HepG2 (cell line): ENCODE measurements around the gene UTP20. TPM values are rescaled to one million over a fixed set of nuclear protein-coding genes. Genes with fewer than 3 reads are reported as not detected.

Source experiments
- ATAC-seq: fragments of 200-7000 bp; cut with Tn5 transposase; 3 replicates; pipeline ENCODE4 v1.9.1; 2020; ENCODE audit warnings: mild to moderate bottlenecking, moderate library complexity
- BruUV-seq: library from RNA; stranded (reverse); fragments of 400-500 nt; replicated peaks from 2 replicates; lab custom pipeline; 2021; lab: Mats Ljungman, UMichigan
- CTCF ChIA-PET: fragments of 300-600 bp; formaldehyde crosslinking; extraction: SDS; loops from one replicate; lab custom pipeline; 2021; ENCODE audit warnings: low total read pairs, inconsistent platforms, low intra/inter-chr PET ratio; lab: Yijun Ruan, JAX
- POLR2A ChIA-PET: fragments of 350-600 bp; sonication (Branson Sonifier 250); formaldehyde crosslinking; loops from one replicate; lab custom pipeline; 2020; ENCODE audit warnings: antibody characterized with exemption, inconsistent platforms; lab: Yijun Ruan, JAX
- DNase-seq: peaks from one replicate; pipeline ENCODE4 v3.0.0-alpha.2; 2015; ENCODE audit warnings: low spot score
- FAIRE-seq: peaks from 3 replicates; lab custom pipeline; 2011; peaks lifted over from hg19 to GRCh38; lab: Jason Lieb, UNC
- H2AFZ ChIP-seq: one replicate; pipeline ENCODE4 v1.6.1; 2011; ENCODE audit warnings: low read length, inconsistent platforms
- H3K27ac ChIP-seq: fragments of 300-600 bp; 3 replicates; pipeline ENCODE4 v1.8.0; 2011; ENCODE audit warnings: mixed run types, mild to moderate bottlenecking, mixed read lengths, low read length, inconsistent platforms; ENCODE audit not compliant: insufficient read depth; ENCODE audit errors: extremely low read length
- H3K27me3 ChIP-seq, 2 experiments: fragments of 200-600 bp in 1 of 2; 2 replicates in 1 of 2; 3 replicates in 1 of 2; pipeline versions ENCODE4 v1.6.0 to v1.8.0; 2011; ENCODE audit warnings: low read length in 2 of 2, mild to moderate bottlenecking in 2 of 2, moderate library complexity in 2 of 2, inconsistent platforms in 1 of 2; ENCODE audit not compliant: insufficient read depth in 2 of 2, control insufficient read depth in 1 of 2
- H3K36me3 ChIP-seq, 2 experiments: fragments of 200-600 bp in 1 of 2; replicated peaks in 1 of 2; 2 replicates in 1 of 2; 3 replicates in 1 of 2; pipeline versions ENCODE4 v1.5.1 to v1.8.0; 2011; ENCODE audit warnings: low read length in 2 of 2, inconsistent platforms in 1 of 2; ENCODE audit not compliant: insufficient read depth in 2 of 2, control insufficient read depth in 1 of 2
- H3K4me1 ChIP-seq: 2 replicates; pipeline ENCODE4 v1.5.1; 2012; ENCODE audit warnings: low read length, inconsistent platforms; ENCODE audit not compliant: insufficient read depth
- H3K4me2 ChIP-seq: 2 replicates; pipeline ENCODE4 v1.6.0; 2011; ENCODE audit warnings: low read depth, low read length, inconsistent platforms
- H3K4me3 ChIP-seq, 3 experiments: fragments of 200-600 bp in 1 of 3; sonication (generic), shearing (Covaris generic) in 1 of 3; replicated peaks in 1 of 3; 2 replicates each; pipeline ENCODE4 v1.5.1; 2011 to 2016; ENCODE audit warnings: low read length in 3 of 3, inconsistent platforms in 2 of 3, low read depth in 2 of 3, mild to moderate bottlenecking in 2 of 3, control low read depth in 1 of 3, mixed read lengths in 1 of 3; ENCODE audit not compliant: insufficient read depth in 1 of 3
- H3K79me2 ChIP-seq: one replicate; pipeline ENCODE4 v1.6.1; 2011; ENCODE audit warnings: low read length, inconsistent platforms; ENCODE audit not compliant: insufficient read depth
- H3K9ac ChIP-seq: 2 replicates; pipeline ENCODE4 v1.6.0; 2011; ENCODE audit warnings: mild to moderate bottlenecking, low read depth, low read length, inconsistent platforms; ENCODE audit not compliant: insufficient read depth
- H3K9me3 ChIP-seq: 2 replicates; pipeline ENCODE4 v1.5.1; 2012; ENCODE audit warnings: mild to moderate bottlenecking, low read length
- H4K20me1 ChIP-seq: 2 replicates; pipeline ENCODE4 v1.6.0; 2011; ENCODE audit warnings: inconsistent platforms, mild to moderate bottlenecking, low read length, moderate library complexity; ENCODE audit not compliant: insufficient read depth
- CREBL2 ChIP-seq: sonication (generic); formaldehyde crosslinking; IDR thresholded peaks from 2 replicates; pipeline ENCODE4 v1.8.1; 2023; ENCODE audit warnings: missing genetic modification reagents, mild to moderate bottlenecking, borderline replicate concordance
- EP300 ChIP-seq, 3 experiments: sonication (generic) in 1 of 3; formaldehyde crosslinking in 1 of 3; IDR thresholded peaks; 2 replicates each; pipeline versions ENCODE4 v1.5.1 to v1.6.1; 2011 to 2020; ENCODE audit warnings: low read depth in 2 of 3, low read length in 2 of 3, borderline replicate concordance in 1 of 3, improper control_type of control experiment in 1 of 3, mild to moderate bottlenecking in 1 of 3, missing genetic modification reagents in 1 of 3, moderate library complexity in 1 of 3
- FLYWCH1 ChIP-seq: sonication (generic); formaldehyde crosslinking; IDR thresholded peaks from 2 replicates; pipeline ENCODE4 v1.8.1; 2023; ENCODE audit warnings: mild to moderate bottlenecking, missing genetic modification reagents
- GTF3A ChIP-seq: sonication (generic); formaldehyde crosslinking; conservative IDR thresholded peaks from 2 replicates; pipeline ENCODE4 v1.4.0; 2020; ENCODE audit warnings: mild to moderate bottlenecking, missing genetic modification reagents
- NBN ChIP-seq: fragments of 450-650 bp; conservative IDR thresholded peaks from 2 replicates; pipeline ENCODE4 v1.6.1; 2017
- NFRKB ChIP-seq: fragments of 450-650 bp; IDR thresholded peaks from 2 replicates; pipeline ENCODE4 v1.6.1; 2017
- NONO ChIP-seq, 2 experiments: fragments of 450-650 bp in 1 of 2; sonication (generic) in 1 of 2; formaldehyde crosslinking in 1 of 2; IDR thresholded peaks in 1 of 2; conservative IDR thresholded peaks in 1 of 2; 2 replicates each; pipeline versions ENCODE4 v1.6.1 to v1.8.0; 2017 to 2022; ENCODE audit warnings: mild to moderate bottlenecking in 1 of 2, missing genetic modification reagents in 1 of 2, moderate library complexity in 1 of 2
- PRDM4 ChIP-seq: sonication (generic); formaldehyde crosslinking; IDR thresholded peaks from 2 replicates; pipeline ENCODE4 v1.9.0; 2021; ENCODE audit warnings: missing genetic modification reagents, borderline replicate concordance
- RARG ChIP-seq: sonication (generic); formaldehyde crosslinking; IDR thresholded peaks from 2 replicates; pipeline ENCODE4 v1.4.0; 2020; ENCODE audit warnings: low read depth, mild to moderate bottlenecking, missing genetic modification reagents
- XRCC5 ChIP-seq: fragments of 200-400 bp; formaldehyde crosslinking; optimal IDR thresholded peaks from 2 replicates; pipeline ENCODE3; 2017; ENCODE audit warnings: mild to moderate bottlenecking, low read length
- ZNF264 ChIP-seq: sonication (generic); formaldehyde crosslinking; IDR thresholded peaks from 2 replicates; pipeline ENCODE4 v1.4.0; 2020; ENCODE audit warnings: missing genetic modification reagents
- ZNF292 ChIP-seq: sonication (generic); formaldehyde crosslinking; IDR thresholded peaks from 2 replicates; pipeline ENCODE4 v1.8.1; 2022; ENCODE audit warnings: mild to moderate bottlenecking, low read depth, missing genetic modification reagents, borderline replicate concordance
- ZNF549 ChIP-seq: sonication (generic); formaldehyde crosslinking; IDR thresholded peaks from 2 replicates; pipeline ENCODE4 v1.5.0; 2020; ENCODE audit warnings: missing genetic modification reagents
- ZNF674 ChIP-seq: sonication (generic); formaldehyde crosslinking; IDR thresholded peaks from 2 replicates; pipeline ENCODE4 v1.5.0; 2020; ENCODE audit warnings: low read depth, mild to moderate bottlenecking, missing genetic modification reagents
- ZNF709 ChIP-seq: sonication (generic); formaldehyde crosslinking; IDR thresholded peaks from 2 replicates; pipeline ENCODE4 v1.5.0; 2020; ENCODE audit warnings: mild to moderate bottlenecking, missing genetic modification reagents
- ZNF720 ChIP-seq: sonication (generic); formaldehyde crosslinking; IDR thresholded peaks from 2 replicates; pipeline ENCODE4 v1.4.0; 2020; ENCODE audit warnings: missing genetic modification reagents
- ZNF879 ChIP-seq: sonication (generic); formaldehyde crosslinking; IDR thresholded peaks from 2 replicates; pipeline ENCODE4 v1.8.1; 2023; ENCODE audit warnings: missing genetic modification reagents
- ZSCAN30 ChIP-seq: sonication (generic); formaldehyde crosslinking; IDR thresholded peaks from 2 replicates; pipeline ENCODE4 v1.5.0; 2020; ENCODE audit warnings: mild to moderate bottlenecking, missing genetic modification reagents
- WGBS: methylation state at CpG from one replicate; pipeline ENCODE4 v1.1.6; 2017; ENCODE audit warnings: low lambda C conversion rate; 5-methylcytosine and 5-hydroxymethylcytosine counted together
- in situ Hi-C: cut with HindIII; loops from 2 replicates; pipeline ENCODE4 v1.10.0; 2017; ENCODE audit warnings: low pct_unique_long_range_greater_than_20kb; ENCODE audit not compliant: extremely low pct_ligation_motif_present
- intact Hi-C: fragments of 100-400 bp; cut with micrococcal nuclease; formaldehyde crosslinking; loops from one replicate; pipeline ENCODE4 v1.10.0; 2022; ENCODE audit not compliant: unreplicated experiment
- polyA plus RNA-seq, 8 experiments: library from polyadenylated mRNA; depleted of rRNA in 3 of 8; stranded (reverse) in 7 of 8; unstranded in 1 of 8; fragments of >200 nt; fragmentation: Illumina TruSeq in 4 of 8; extraction: Trizol in 4 of 8; gene quantifications; 2 replicates each; pipeline versions ENCODE4 v1.2.1 to v1.2.3, GENCODE V29; 2011 to 2016; ENCODE audit warnings: low read depth in 4 of 8, missing spikeins in 1 of 8, mixed read lengths in 1 of 8; ENCODE audit not compliant: insufficient read depth in 1 of 8
- total RNA-seq, 5 experiments: library from RNA; depleted of rRNA; stranded (reverse); fragments of >200 nt; fragmentation: Illumina TruSeq; extraction: Trizol; gene quantifications; 2 replicates each; pipeline ENCODE4 v1.2.3, GENCODE V29; 2016; ENCODE audit warnings: low read depth in 1 of 5

Gene UTP20
- total and polyA plus RNA-seq, 2 of the 13 experiments (the other 11 are each of a cell fraction or from before 2014, with no cell fraction given), result 9.0 to 38.5 TPM

- ChIA-PET POLR2A (no interaction called here), CTCF (no interaction called here)
- Histone ChIP-seq H3K4me2 (no peak overlapping the region), H3K27ac (no peak overlapping the region), H3K4me3 (no peak overlapping the region), H3K36me3 (no peaks in the 10 kb centered on the region), H3K79me2 (no peaks in the 10 kb centered on the region), H4K20me1 (no peaks in the 10 kb centered on the region), H3K4me1 (no peaks in the 10 kb centered on the region), H3K9ac (no peak overlapping the region), H3K27me3 (no peaks in the 10 kb centered on the region; a peak in 1 of 5 replicates), H2AFZ (no peak overlapping the region), H3K9me3 (no peaks in the 10 kb centered on the region)
- no peak for ATAC-seq
- DNase-seq, result no peak
- intact Hi-C loops, result no loop called here
- 5% methylated on average over 4 of the region's 4 CpGs for WGBS
- in situ Hi-C loops, result no loop called here
- TF ChIP-seq PRDM4 (CRISPR knock-in tag) (no peak), FLYWCH1 (CRISPR knock-in tag) (no peak), EP300 (IDR thresholded peaks at IDR 0.05; ENCODE audit: low read depth in 2 of 2, low read length in 2 of 2) (no peak), EP300 (CRISPR knock-in tag; IDR thresholded peaks at IDR 0.05; ENCODE audit: borderline replicate concordance) (no peak), ZNF292 (CRISPR knock-in tag) (no peak), ZSCAN30 (CRISPR knock-in tag) (no peak), NFRKB (no peak), NONO (IDR thresholded peaks at IDR 0.05) (no peak), NONO (CRISPR knock-in tag; conservative IDR thresholded peaks at IDR 0.05) (no peak), CREBL2 (CRISPR knock-in tag) (no peak), NBN (no peak), ZNF549 (CRISPR knock-in tag) (no peak), ZNF674 (CRISPR knock-in tag) (no peak), ZNF709 (CRISPR knock-in tag) (no peak), GTF3A (CRISPR knock-in tag) (no peak), ZNF879 (CRISPR knock-in tag) (no peak), ZNF264 (CRISPR knock-in tag) (no peak), XRCC5 (no peak), RARG (CRISPR knock-in tag) (no peak), ZNF720 (CRISPR knock-in tag) (no peak)
- FAIRE-seq, result no peak
- BruUV-seq, result no TSS peak
Observed at GRCh38 chr12:101256266-101256665, 23.6 kb upstream of the UTP20 start.
